Common myeloid progenitor, CD34-positive (primary cell): ENCODE measurements around the gene SLC26A11.

Experiments used
- CTCF ChIA-PET: fragments of 350-600 bp; sonication (Branson Sonifier 250); formaldehyde crosslinking; loops from one replicate; lab custom pipeline; 2021; ENCODE audit warnings: antibody characterized with exemption; lab: Charles Lee
- POLR2A ChIA-PET: fragments of 350-600 bp; sonication (Branson Sonifier 250); formaldehyde crosslinking; loops from one replicate; lab custom pipeline; 2021; ENCODE audit warnings: antibody characterized with exemption; lab: Charles Lee
- DNase-seq, 3 donors: peaks; one replicate each; pipeline versions ENCODE4 v3.0.0 to v3.0.0-alpha.2; 2013
- H3K27ac ChIP-seq, 2 experiments: 1 replicate in 1 of 2; 2 replicates in 1 of 2; pipeline ENCODE4 v1.7.0; 2013; ENCODE audit warnings: inconsistent platforms in 2 of 2, low read length in 2 of 2, mild to moderate bottlenecking in 2 of 2, low read depth in 1 of 2, moderate library complexity in 1 of 2; ENCODE audit not compliant: severe bottlenecking in 2 of 2, insufficient read depth in 1 of 2, poor library complexity in 1 of 2
- H3K27me3 ChIP-seq, 5 experiments: replicated peaks in 2 of 5; 1 replicate in 3 of 5; 2 replicates in 2 of 5; pipeline versions ENCODE4 v1.6.1 to v1.7.0; 2013; ENCODE audit warnings: low read length in 4 of 5, mild to moderate bottlenecking in 2 of 5, moderate library complexity in 2 of 5, inconsistent platforms in 1 of 5; ENCODE audit not compliant: insufficient read depth in 5 of 5, control insufficient read depth in 4 of 5
- H3K36me3 ChIP-seq, 4 experiments: 1 replicate in 2 of 4; 2 replicates in 2 of 4; pipeline versions ENCODE4 v1.6.1 to v1.7.0; 2013; ENCODE audit warnings: low read length in 3 of 4, control low read depth in 1 of 4, mild to moderate bottlenecking in 1 of 4; ENCODE audit not compliant: control insufficient read depth in 4 of 4, insufficient read depth in 4 of 4
- H3K4me1 ChIP-seq, 4 experiments: 1 replicate in 3 of 4; 2 replicates in 1 of 4; pipeline versions ENCODE4 v1.6.1 to v1.7.1; 2013; ENCODE audit warnings: low read length in 3 of 4, mild to moderate bottlenecking in 3 of 4, control low read depth in 1 of 4, inconsistent platforms in 1 of 4, moderate library complexity in 1 of 4; ENCODE audit not compliant: control insufficient read depth in 4 of 4, insufficient read depth in 4 of 4; ENCODE audit errors: control extremely low read depth in 1 of 4
- H3K4me3 ChIP-seq, 7 experiments: 1 replicate in 4 of 7; 2 replicates in 3 of 7; pipeline versions ENCODE4 v1.5.1 to v1.7.0; 2013; ENCODE audit warnings: mild to moderate bottlenecking in 7 of 7, low read length in 6 of 7, moderate library complexity in 6 of 7, inconsistent platforms in 2 of 7, low read depth in 2 of 7, control low read depth in 1 of 7; ENCODE audit not compliant: insufficient read depth in 4 of 7, control insufficient read depth in 1 of 7; ENCODE audit errors: extremely low read depth in 1 of 7
- H3K9me3 ChIP-seq, 5 experiments: 1 replicate in 4 of 5; 2 replicates in 1 of 5; pipeline versions ENCODE4 v1.6.1 to v1.7.1; 2013; ENCODE audit warnings: low read length in 4 of 5, mild to moderate bottlenecking in 2 of 5, inconsistent platforms in 1 of 5, low read depth in 1 of 5, moderate library complexity in 1 of 5; ENCODE audit not compliant: control insufficient read depth in 4 of 5, insufficient read depth in 2 of 5; ENCODE audit errors: control extremely low read depth in 1 of 5
- WGBS: methylation state at CpG from one replicate; pipeline ENCODE4 v1.1.5; 2013; ENCODE audit not compliant: insufficient coverage; 5-methylcytosine and 5-hydroxymethylcytosine counted together

SLC26A11 gene

DNA sequence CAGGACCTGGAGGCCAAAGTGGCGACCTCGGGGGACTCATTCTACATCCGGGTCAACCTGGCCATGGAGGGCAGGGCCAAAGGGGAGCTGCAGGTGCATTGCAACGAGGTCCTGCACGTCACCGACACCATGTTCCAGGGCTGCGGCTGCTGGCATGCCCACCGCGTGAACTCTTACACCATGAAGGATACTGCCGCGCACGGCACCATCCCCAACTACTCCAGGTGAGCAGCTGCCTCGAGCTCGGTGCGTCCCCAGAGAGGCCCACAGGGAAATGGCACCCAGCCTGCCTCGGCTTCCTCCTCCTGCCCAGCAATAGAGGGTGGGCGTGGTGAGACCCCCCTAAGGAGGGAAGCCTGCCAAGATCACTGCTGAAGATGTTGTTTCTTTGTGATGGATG, 18.0 kb upstream of the SLC26A11 start:
- DNase-seq, result no peak
- H3K4me1 ChIP-seq, result no peaks in the 10 kb centered on the region
- no peak overlapping the region for H3K4me3 ChIP-seq
- CTCF ChIA-PET, result interaction anchor here (0.9 to 1.3 kb wide), 4 partner anchors 10 to 50 kb away, joined by 3 to 4 read pairs (median 3); no protein-coding TSS in a partner anchor
- H3K9me3 ChIP-seq, result no peaks in the 10 kb centered on the region
- POLR2A ChIA-PET, result no interaction called here
- 94% methylated on average over 16 of the region's 17 CpGs for WGBS
- H3K36me3 ChIP-seq, result no peaks in the 10 kb centered on the region
- peaks cover 0 to 12% (median 0%) of the 10 kb centered on the region in 5 experiments for H3K27me3 ChIP-seq
- no peak overlapping the region for H3K27ac ChIP-seq

- no peak for DNase-seq
- WGBS, result 90% methylated on average over 8 of the region's 11 CpGs
- no peaks in the 10 kb centered on the region for H3K9me3 ChIP-seq
- peaks cover 0 to 9% (median 0%) of the 10 kb centered on the region in 5 experiments for H3K27me3 ChIP-seq
- no peak overlapping the region for H3K27ac ChIP-seq
- no peaks in the 10 kb centered on the region for H3K4me1 ChIP-seq
- no peak overlapping the region for H3K4me3 ChIP-seq
- ChIA-PET POLR2A (no interaction called here), CTCF (interaction anchor here (1.1 to 1.6 kb wide), 3 partner anchors 10 to 37 kb away, joined by 3 to 4 read pairs (median 3); no protein-coding TSS in a partner anchor)
- H3K36me3 ChIP-seq, result no peaks in the 10 kb centered on the region
Measured at GRCh38 chr17:80203471-80203963, 16.7 kb upstream of the SLC26A11 start.

DNA sequence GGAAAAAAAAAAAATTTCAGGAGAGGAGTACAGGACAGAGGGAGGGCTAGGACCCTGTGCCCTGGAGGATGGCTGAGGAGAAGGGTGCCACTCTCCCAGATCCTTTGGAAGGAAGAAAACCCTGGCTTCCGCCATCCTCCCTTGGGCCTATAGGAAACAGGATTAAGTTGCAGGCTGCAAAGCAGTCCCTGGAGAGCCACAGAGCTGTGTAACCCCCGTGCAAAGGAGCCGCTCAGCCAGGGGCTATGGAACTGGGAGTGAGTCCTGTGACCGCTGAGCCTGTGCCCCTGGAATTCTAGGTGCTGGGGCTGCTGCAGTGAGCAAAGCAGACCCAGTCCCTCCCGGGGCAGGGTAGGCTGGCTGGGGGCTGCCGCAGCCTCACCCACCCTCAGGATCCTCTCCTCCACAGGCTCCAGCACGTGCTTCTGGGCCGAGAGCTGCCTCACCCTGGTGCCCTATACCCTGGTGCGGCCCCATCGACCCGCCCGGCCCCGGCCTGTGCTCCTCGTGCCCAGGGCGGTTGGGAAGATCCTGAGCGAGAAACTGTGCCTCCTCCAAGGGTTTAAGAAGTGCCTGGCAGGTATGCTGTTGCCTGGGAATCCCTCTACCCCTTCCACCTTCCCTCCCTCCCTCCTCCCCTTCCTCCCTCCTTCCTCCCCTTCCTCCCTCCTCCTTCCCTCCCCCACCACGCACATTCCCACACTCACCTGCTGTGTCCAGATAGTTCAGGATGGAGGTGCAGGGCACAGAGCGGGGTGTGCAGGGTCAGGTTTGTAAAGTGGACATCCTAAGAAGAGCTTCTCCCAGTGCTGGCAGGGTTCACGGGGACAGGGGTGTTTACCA, 15.4 kb upstream of the SLC26A11 start:
- peaks cover 0 to 20% (median 0%) of the 10 kb centered on the region in 5 experiments for H3K27me3 ChIP-seq
- H3K9me3 ChIP-seq, result no peaks in the 10 kb centered on the region
- H3K4me1 ChIP-seq, result no peaks in the 10 kb centered on the region
- H3K27ac ChIP-seq, result no peak overlapping the region
- 93% methylated on average over 14 of the region's 19 CpGs for WGBS
- no peak overlapping the region for H3K4me3 ChIP-seq
- ChIA-PET CTCF (interaction anchor here (3.5 kb wide), 1 partner anchor 8 kb away, joined by 13 read pairs; no protein-coding TSS in a partner anchor), POLR2A (no interaction called here)
- DNase-seq, result no peak
- no peaks in the 10 kb centered on the region for H3K36me3 ChIP-seq

DNA sequence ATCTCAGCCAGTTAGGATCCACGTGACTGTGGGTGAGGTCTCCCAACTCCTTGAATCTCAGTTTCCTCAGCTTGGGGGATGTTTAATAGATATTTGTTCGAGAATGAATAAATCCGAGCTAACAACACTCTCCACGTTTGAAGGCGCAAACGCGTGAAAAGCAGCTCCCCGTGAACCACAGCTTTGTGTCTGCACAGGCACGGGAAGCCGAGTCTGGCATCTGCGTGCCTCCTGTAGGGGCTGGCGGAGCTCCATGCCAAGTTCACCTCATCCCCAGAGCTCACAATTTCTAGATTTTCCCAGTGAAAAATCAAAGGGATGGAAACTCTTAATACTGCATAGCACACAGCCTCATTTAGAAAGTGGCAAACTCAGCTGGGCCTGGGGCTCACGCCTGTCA, 14.4 kb upstream of the SLC26A11 start:
- ChIA-PET CTCF (interaction anchor here (3.5 kb wide), 1 partner anchor 9 kb away, joined by 13 read pairs; no protein-coding TSS in a partner anchor), POLR2A (interaction anchor here (0.9 kb wide), 1 partner anchor 14 kb away, joined by 3 read pairs; no protein-coding TSS in a partner anchor)
- 95% methylated on average over 13 of the region's 13 CpGs for WGBS
- H3K36me3 ChIP-seq, result no peaks in the 10 kb centered on the region
- H3K27ac ChIP-seq, result no peak overlapping the region
- DNase-seq, result no peak
- H3K9me3 ChIP-seq, result no peaks in the 10 kb centered on the region
- H3K27me3 ChIP-seq, result peaks cover 0 to 25% (median 0%) of the 10 kb centered on the region in 5 experiments
- no peak overlapping the region for H3K4me3 ChIP-seq
- no peaks in the 10 kb centered on the region for H3K4me1 ChIP-seq

DNA sequence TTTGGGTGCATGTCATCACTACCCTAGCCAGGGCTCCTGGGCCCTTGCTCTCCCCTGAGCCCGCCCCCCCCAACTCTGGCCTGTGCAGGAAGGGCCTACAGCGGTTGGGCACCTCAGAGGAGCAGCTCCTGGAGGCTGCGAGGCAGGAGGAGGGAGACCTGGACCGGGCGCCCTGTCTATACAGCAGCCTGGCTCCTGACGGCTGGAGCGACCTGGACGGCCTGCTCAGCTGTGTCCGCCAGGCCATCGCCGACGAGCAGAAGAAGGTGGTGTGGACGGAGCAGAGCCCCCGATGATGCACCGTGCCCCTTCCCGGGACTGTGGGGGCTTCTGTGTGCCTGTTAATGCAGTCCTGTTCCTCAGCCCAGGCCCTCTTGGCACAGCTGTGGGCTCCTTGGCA, 12.2 kb upstream of the SLC26A11 start:
- WGBS, result over 99% methylated on average over 16 of the region's 16 CpGs
- no peaks in the 10 kb centered on the region for H3K9me3 ChIP-seq
- DNase-seq, result no peak
- H3K4me1 ChIP-seq, result peaks cover 0 to 7% (median under 1%) of the 10 kb centered on the region in 4 experiments
- H3K27me3 ChIP-seq, result peaks cover 0 to 37% (median 0%) of the 10 kb centered on the region in 5 experiments
- POLR2A ChIA-PET, result no interaction called here
- H3K4me3 ChIP-seq, result no peak overlapping the region
- peaks cover 0 to 7% (median 0%) of the 10 kb centered on the region in 4 experiments for H3K36me3 ChIP-seq
- CTCF ChIA-PET, result interaction anchor here (3.5 kb wide), 1 partner anchor 12 kb away, joined by 13 read pairs; no protein-coding TSS in a partner anchor
- no peak overlapping the region for H3K27ac ChIP-seq

- CTCF ChIA-PET, result no interaction called here
- WGBS, result 90% methylated on average over 12 of the region's 12 CpGs
Measured at GRCh38 chr17:80209765-80210164, 10.5 kb upstream of the SLC26A11 start.

More at GRCh38 chr17:80209765-80210164, 10.5 kb upstream of the SLC26A11 start:
- no peak for DNase-seq
- Histone ChIP-seq H3K4me3 (no peak overlapping the region), H3K4me1 (peaks cover 0 to 21% (median 7%) of the 10 kb centered on the region in 4 experiments), H3K36me3 (peaks cover 0 to 7% (median 0%) of the 10 kb centered on the region in 4 experiments), H3K27ac (no peak overlapping the region), H3K9me3 (no peaks in the 10 kb centered on the region), H3K27me3 (peaks cover 0 to 47% (median 0%) of the 10 kb centered on the region in 5 experiments)
- POLR2A ChIA-PET, result no interaction called here
